GM12878 (cell line): Measurements from ENCODE around the gene ASGR1.

Source experiments
- EP300 ChIP-seq, 2 experiments: fragments of 150-350 bp in 1 of 2; IDR thresholded peaks; 2 replicates each; pipeline ENCODE4 v1.6.1; 2011 to 2012; ENCODE audit warnings: low read depth in 2 of 2, low read length in 2 of 2, borderline replicate concordance in 1 of 2, improper control_type of control experiment in 1 of 2, inconsistent platforms in 1 of 2; ENCODE audit not compliant: control insufficient read depth in 1 of 2
- GATAD2B ChIP-seq: fragments of 450-650 bp; conservative IDR thresholded peaks from 2 replicates; pipeline ENCODE4 v1.6.1; 2017; ENCODE audit warnings: low read depth, mild to moderate bottlenecking, moderate library complexity
- MYC ChIP-seq: IDR thresholded peaks from 2 replicates; pipeline ENCODE4 v1.6.1; 2011; ENCODE audit warnings: mild to moderate bottlenecking, low read length, moderate library complexity, inconsistent platforms; ENCODE audit not compliant: insufficient read depth, insufficient replicate concordance, insufficient read length, severe bottlenecking
- NBN ChIP-seq: fragments of 450-650 bp; IDR thresholded peaks from 2 replicates; pipeline ENCODE4 v1.6.1; 2016
- NR2C2 ChIP-seq: IDR thresholded peaks from 2 replicates; pipeline ENCODE4 v1.6.1; 2011; ENCODE audit warnings: borderline replicate concordance, low read depth; ENCODE audit not compliant: control insufficient read depth, insufficient read length
- POLR2AphosphoS5 ChIP-seq: IDR thresholded peaks from 2 replicates; pipeline ENCODE4 v1.6.1; 2011; ENCODE audit warnings: mild to moderate bottlenecking, low read length, inconsistent platforms
- RAD21 ChIP-seq: IDR thresholded peaks from 2 replicates; pipeline ENCODE4 v1.6.1; 2011; ENCODE audit warnings: mild to moderate bottlenecking, low read depth, low read length, moderate library complexity; ENCODE audit not compliant: insufficient read depth
- SRF ChIP-seq, 2 experiments: IDR thresholded peaks; 2 replicates each; pipeline ENCODE4 v1.6.1; 2011; ENCODE audit warnings: low read depth in 2 of 2, low read length in 2 of 2, mild to moderate bottlenecking in 1 of 2, moderate library complexity in 1 of 2
- TF ChIP-seq, protein P1 (sequence below), 3 experiments: IDR thresholded peaks in 2 of 3; conservative IDR thresholded peaks in 1 of 3; 2 replicates each; pipeline ENCODE4 v1.5.1; 2011; ENCODE audit warnings: low read depth in 3 of 3, low read length in 3 of 3, mild to moderate bottlenecking in 3 of 3, control low read depth in 2 of 3, moderate library complexity in 2 of 3, inconsistent platforms in 1 of 3, mixed read lengths in 1 of 3; ENCODE audit not compliant: control insufficient read depth in 2 of 3, insufficient read depth in 1 of 3; ENCODE audit errors: extremely low read depth in 1 of 3

DNA sequence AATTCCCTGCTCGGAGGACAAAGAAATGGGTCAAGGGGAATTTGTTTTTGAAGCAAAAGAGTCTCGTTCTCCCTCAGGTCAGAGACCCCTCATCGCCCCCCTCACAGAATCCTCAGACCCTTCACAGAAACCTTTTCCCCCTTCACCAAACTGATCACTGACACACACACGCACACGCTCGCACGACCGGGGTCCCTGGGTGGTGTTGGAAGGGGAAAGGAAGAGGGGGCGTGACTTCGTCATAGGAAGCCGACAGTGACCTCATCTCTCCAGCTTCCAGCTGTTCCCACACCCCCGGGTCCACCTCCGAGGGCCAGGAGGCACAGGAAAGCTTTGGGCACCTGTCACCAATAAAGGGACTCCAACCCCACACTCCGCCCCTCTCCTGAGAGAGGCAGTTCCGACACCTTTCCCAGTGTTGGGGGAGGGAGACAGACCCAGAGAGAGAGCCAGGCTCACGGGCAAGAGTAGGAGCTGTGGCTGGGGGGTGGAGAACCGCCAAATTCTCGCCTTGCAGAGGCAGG, 1.2 kb downstream of the ASGR1 start:
- no peak for TF ChIP-seq RAD21
- no peak for TF ChIP-seq NBN
- TF ChIP-seq POLR2AphosphoS5: no peak
- TF ChIP-seq MYC: no peak
- no peak for TF ChIP-seq GATAD2B
- no peak for TF ChIP-seq NR2C2
- TF ChIP-seq, protein P1, sequence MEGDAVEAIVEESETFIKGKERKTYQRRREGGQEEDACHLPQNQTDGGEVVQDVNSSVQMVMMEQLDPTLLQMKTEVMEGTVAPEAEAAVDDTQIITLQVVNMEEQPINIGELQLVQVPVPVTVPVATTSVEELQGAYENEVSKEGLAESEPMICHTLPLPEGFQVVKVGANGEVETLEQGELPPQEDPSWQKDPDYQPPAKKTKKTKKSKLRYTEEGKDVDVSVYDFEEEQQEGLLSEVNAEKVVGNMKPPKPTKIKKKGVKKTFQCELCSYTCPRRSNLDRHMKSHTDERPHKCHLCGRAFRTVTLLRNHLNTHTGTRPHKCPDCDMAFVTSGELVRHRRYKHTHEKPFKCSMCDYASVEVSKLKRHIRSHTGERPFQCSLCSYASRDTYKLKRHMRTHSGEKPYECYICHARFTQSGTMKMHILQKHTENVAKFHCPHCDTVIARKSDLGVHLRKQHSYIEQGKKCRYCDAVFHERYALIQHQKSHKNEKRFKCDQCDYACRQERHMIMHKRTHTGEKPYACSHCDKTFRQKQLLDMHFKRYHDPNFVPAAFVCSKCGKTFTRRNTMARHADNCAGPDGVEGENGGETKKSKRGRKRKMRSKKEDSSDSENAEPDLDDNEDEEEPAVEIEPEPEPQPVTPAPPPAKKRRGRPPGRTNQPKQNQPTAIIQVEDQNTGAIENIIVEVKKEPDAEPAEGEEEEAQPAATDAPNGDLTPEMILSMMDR (IDR thresholded peaks at IDR 0.05 in 2 of 3, conservative IDR thresholded peaks at IDR 0.05 in 1 of 3; ENCODE audit: control insufficient read depth in 2 of 3, extremely low read depth in 1 of 3, insufficient read depth in 1 of 3, low read depth in 3 of 3, low read length in 3 of 3): no peak
- no peak for TF ChIP-seq EP300 (IDR thresholded peaks at IDR 0.05; ENCODE audit: borderline replicate concordance in 1 of 2, control insufficient read depth in 1 of 2, low read depth in 2 of 2, low read length in 2 of 2)
- TF ChIP-seq SRF (IDR thresholded peaks at IDR 0.05; ENCODE audit: low read depth in 2 of 2, low read length in 2 of 2): no peak
